Activated B cell treated with CpG ODN at 0.5 μM for 24 hours (primary cell): ENCODE data around the gene MSI2. TPM values are rescaled to one million over a fixed set of nuclear protein-coding genes. Genes with fewer than 3 reads are reported as not detected.

Source experiments
- ATAC-seq: fragments of 200-7000 bp; cut with Tn5 transposase; one replicate; pipeline ENCODE4 v1.10.0; 2021; ENCODE audit warnings: low read depth, mild to moderate bottlenecking, moderate library complexity
- CTCF ChIA-PET: fragments of 350-600 bp; sonication (Branson Sonifier 250); formaldehyde crosslinking; loops from one replicate; lab custom pipeline; 2021; ENCODE audit warnings: antibody characterized with exemption; lab: Charles Lee
- POLR2A ChIA-PET: fragments of 350-600 bp; sonication (Branson Sonifier 250); formaldehyde crosslinking; loops from one replicate; lab custom pipeline; 2021; ENCODE audit warnings: antibody characterized with exemption; lab: Charles Lee
- DNase-seq: peaks from one replicate; pipeline ENCODE4 v3.0.0; 2022
- H3K27ac Mint-ChIP-seq: one replicate; pipeline ENCODE4 v1.8.0; 2020; ENCODE audit warnings: mixed read lengths
- H3K27me3 Mint-ChIP-seq: one replicate; pipeline ENCODE4 v1.8.0; 2021; ENCODE audit warnings: mixed read lengths
- H3K36me3 Mint-ChIP-seq: one replicate; pipeline ENCODE4 v1.8.0; 2021; ENCODE audit warnings: low read depth, mixed read lengths
- H3K4me1 Mint-ChIP-seq: one replicate; pipeline ENCODE4 v1.8.0; 2021; ENCODE audit warnings: mixed read lengths
- H3K4me3 Mint-ChIP-seq: one replicate; pipeline ENCODE4 v1.8.0; 2020; ENCODE audit warnings: mild to moderate bottlenecking, mixed read lengths
- H3K9me3 Mint-ChIP-seq: one replicate; pipeline ENCODE4 v1.8.0; 2020; ENCODE audit warnings: mixed read lengths
- CTCF ChIP-seq: fragments of 200-600 bp; IDR thresholded peaks from one replicate; pipeline ENCODE4 v1.8.0; 2022; ENCODE audit warnings: antibody characterized with exemption, mild to moderate bottlenecking
- intact Hi-C: fragments of 100-400 bp; cut with micrococcal nuclease; formaldehyde crosslinking; loops from one replicate; pipeline ENCODE4 v1.15.1; 2024
- total RNA-seq: library from RNA; stranded (reverse); gene quantifications from 2 replicates; pipeline ENCODE4 v1.2.3, GENCODE V29; 2022

The MSI2 gene
- total RNA-seq, 1 donor from 2014 or later, result 102 TPM

- intact Hi-C loops, result loop anchor here (2.0 to 5.0 kb wide), 5 partner anchors 18 to 198 kb away; no protein-coding TSS in a partner anchor
- CTCF ChIA-PET, result interaction anchor here (0.5 to 2.7 kb wide), 3 partner anchors 58 to 201 kb away, joined by 3 to 15 read pairs (median 3); no protein-coding TSS in a partner anchor
- H3K36me3 Mint-ChIP-seq, result peaks cover 3% of the 10 kb centered on the region
- ATAC-seq (peak; percentile 74), DNase-seq (no peak)
- peaks cover 90% of the 10 kb centered on the region for H3K4me1 Mint-ChIP-seq
- H3K27me3 Mint-ChIP-seq, result no peaks in the 10 kb centered on the region
- POLR2A ChIA-PET, result interaction anchor here (0.6 to 5.7 kb wide), 4 partner anchors 13 to 197 kb away, joined by 3 to 32 read pairs (median 4); no protein-coding TSS in a partner anchor
- H3K9me3 Mint-ChIP-seq, result no peaks in the 10 kb centered on the region
- H3K4me3 Mint-ChIP-seq, result peak overlapping the region; percentile 32
- peak overlapping the region; percentile 81 for H3K27ac Mint-ChIP-seq
- TF ChIP-seq CTCF, result no peak
Observed at GRCh38 chr17:57440522-57441269, 184.4 kb downstream of the MSI2 start.

- ATAC-seq (peak; percentile 27), DNase-seq (no peak)
- ChIA-PET POLR2A (interaction anchor here (0.6 to 5.7 kb wide), 5 partner anchors 13 to 198 kb away, joined by 3 to 32 read pairs (median 3); no protein-coding TSS in a partner anchor), CTCF (interaction anchor here (0.7 to 2.7 kb wide), 3 partner anchors 57 to 199 kb away, joined by 3 to 15 read pairs (median 3); no protein-coding TSS in a partner anchor)
- peak overlapping the region; percentile 81 for H3K27ac Mint-ChIP-seq
- H3K36me3 Mint-ChIP-seq, result peaks cover 3% of the 10 kb centered on the region
- peak overlapping the region; percentile 32 for H3K4me3 Mint-ChIP-seq
- intact Hi-C loops, result loop anchor here (2.0 to 5.0 kb wide), 5 partner anchors 18 to 199 kb away; no protein-coding TSS in a partner anchor
- no peaks in the 10 kb centered on the region for H3K27me3 Mint-ChIP-seq
- TF ChIP-seq CTCF, result no peak
- H3K4me1 Mint-ChIP-seq, result peaks cover 91% of the 10 kb centered on the region
- H3K9me3 Mint-ChIP-seq, result no peaks in the 10 kb centered on the region
Observed at GRCh38 chr17:57441270-57441600, 184.9 kb downstream of the MSI2 start.

- peaks cover 93% of the 10 kb centered on the region for H3K4me1 Mint-ChIP-seq
- no peak for DNase-seq
- H3K27me3 Mint-ChIP-seq, result no peaks in the 10 kb centered on the region
- ChIA-PET POLR2A (interaction anchor here (1.2 to 5.7 kb wide), 5 partner anchors 12 to 109 kb away, joined by 3 to 32 read pairs (median 5); no protein-coding TSS in a partner anchor), CTCF (interaction anchor here (1.8 kb wide), 1 partner anchor 230 kb away, joined by 5 read pairs; no protein-coding TSS in a partner anchor)
- TF ChIP-seq CTCF, result no peak
- ATAC-seq, result no peak
- no peaks in the 10 kb centered on the region for H3K36me3 Mint-ChIP-seq
- H3K9me3 Mint-ChIP-seq, result no peaks in the 10 kb centered on the region
- peak overlapping the region; percentile 81 for H3K27ac Mint-ChIP-seq
- intact Hi-C loops, result loop anchor here (2.0 to 5.0 kb wide), 5 partner anchors 35 to 200 kb away; no protein-coding TSS in a partner anchor
- no peak overlapping the region for H3K4me3 Mint-ChIP-seq
Observed at GRCh38 chr17:57442401-57442823, 186.1 kb downstream of the MSI2 start.

GRCh38 chr17:57442914-57443571 is 186.7 kb downstream of the MSI2 start:
- H3K27ac Mint-ChIP-seq, result peak overlapping the region; percentile 81
- no peaks in the 10 kb centered on the region for H3K27me3 Mint-ChIP-seq
- no peaks in the 10 kb centered on the region for H3K9me3 Mint-ChIP-seq
- peaks cover 93% of the 10 kb centered on the region for H3K4me1 Mint-ChIP-seq
- no peak for TF ChIP-seq CTCF
- ATAC-seq, result peak; percentile 68
- peak; percentile 35 for DNase-seq
- H3K4me3 Mint-ChIP-seq, result peak overlapping the region; percentile 52
- ChIA-PET POLR2A (interaction anchor here (0.6 to 5.7 kb wide), 9 partner anchors 12 to 282 kb away, joined by 3 to 32 read pairs (median 5); no protein-coding TSS in a partner anchor), CTCF (interaction anchor here (1.8 kb wide), 1 partner anchor 229 kb away, joined by 5 read pairs; no protein-coding TSS in a partner anchor)
- H3K36me3 Mint-ChIP-seq, result no peaks in the 10 kb centered on the region
- intact Hi-C loops, result loop anchor here (1.0 to 5.0 kb wide), 6 partner anchors 20 to 201 kb away; no protein-coding TSS in a partner anchor
